ENCODE data around the gene UQCC5.
"Not testable (repeated sequence)": the region's sequence is repeated elsewhere in the genome, so short reads cannot be mapped to it uniquely, and the experiment has no call there.

The UQCC5 gene

DNA sequence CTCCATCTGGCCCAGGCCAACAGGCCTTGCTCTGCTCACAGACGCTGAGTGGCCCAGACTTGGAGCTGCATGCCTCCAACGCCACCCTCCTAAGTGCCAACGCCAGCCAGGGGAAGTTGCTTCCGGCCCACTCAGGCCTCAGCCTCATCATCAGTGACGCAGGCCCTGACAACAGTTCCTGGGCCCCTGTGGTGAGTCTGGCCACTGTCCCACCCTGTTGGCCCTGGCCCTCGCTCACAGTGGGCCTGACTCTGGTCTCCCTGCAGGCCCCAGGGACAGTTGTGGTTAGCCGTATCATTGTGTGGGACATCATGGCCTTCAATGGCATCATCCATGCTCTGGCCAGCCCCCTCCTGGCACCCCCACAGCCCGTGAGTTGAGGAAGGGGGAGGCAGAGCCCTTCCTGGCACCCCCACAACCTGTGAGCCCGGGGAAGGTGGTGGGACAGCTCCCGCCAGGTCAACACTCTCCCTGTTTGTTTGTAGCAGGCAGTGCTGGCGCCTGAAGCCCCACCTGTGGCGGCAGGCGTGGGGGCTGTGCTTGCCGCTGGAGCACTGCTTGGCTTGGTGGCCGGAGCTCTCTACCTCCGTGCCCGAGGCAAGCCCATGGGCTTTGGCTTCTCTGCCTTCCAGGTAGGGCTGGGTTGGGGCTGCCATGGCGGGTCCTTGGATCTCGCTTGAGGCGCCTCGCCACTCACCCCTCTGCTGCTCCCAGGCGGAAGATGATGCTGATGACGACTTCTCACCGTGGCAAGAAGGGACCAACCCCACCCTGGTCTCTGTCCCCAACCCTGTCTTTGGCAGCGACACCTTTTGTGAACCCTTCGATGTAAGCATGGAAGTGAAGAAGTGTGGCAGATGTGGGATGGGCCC, 12.8 kb upstream of the UQCC5 start:
- DNase-seq = no peak

DNA sequence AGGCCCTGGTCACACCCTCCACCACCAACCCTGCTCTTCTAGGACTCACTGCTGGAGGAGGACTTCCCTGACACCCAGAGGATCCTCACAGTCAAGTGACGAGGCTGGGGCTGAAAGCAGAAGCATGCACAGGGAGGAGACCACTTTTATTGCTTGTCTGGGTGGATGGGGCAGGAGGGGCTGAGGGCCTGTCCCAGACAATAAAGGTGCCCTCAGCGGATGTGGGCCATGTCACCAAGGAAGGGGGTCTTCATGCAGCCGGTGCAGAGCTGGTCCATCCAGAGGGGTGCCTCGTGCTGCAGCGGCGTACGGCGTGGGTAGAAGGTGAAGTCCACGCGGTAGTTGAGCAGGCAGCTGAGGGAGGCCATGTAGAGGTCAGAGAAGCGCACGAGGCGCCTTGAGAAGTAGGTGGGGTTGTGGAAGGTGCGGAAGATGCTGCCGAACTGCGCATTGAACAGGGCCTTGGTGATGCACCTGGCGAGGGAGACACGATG, 12.1 kb upstream of the UQCC5 start:
- DNase-seq = no peak

GRCh38 chr3:52524752-52525679, 11.4 kb upstream of the UQCC5 start:
- DNase-seq = no peak

DNA sequence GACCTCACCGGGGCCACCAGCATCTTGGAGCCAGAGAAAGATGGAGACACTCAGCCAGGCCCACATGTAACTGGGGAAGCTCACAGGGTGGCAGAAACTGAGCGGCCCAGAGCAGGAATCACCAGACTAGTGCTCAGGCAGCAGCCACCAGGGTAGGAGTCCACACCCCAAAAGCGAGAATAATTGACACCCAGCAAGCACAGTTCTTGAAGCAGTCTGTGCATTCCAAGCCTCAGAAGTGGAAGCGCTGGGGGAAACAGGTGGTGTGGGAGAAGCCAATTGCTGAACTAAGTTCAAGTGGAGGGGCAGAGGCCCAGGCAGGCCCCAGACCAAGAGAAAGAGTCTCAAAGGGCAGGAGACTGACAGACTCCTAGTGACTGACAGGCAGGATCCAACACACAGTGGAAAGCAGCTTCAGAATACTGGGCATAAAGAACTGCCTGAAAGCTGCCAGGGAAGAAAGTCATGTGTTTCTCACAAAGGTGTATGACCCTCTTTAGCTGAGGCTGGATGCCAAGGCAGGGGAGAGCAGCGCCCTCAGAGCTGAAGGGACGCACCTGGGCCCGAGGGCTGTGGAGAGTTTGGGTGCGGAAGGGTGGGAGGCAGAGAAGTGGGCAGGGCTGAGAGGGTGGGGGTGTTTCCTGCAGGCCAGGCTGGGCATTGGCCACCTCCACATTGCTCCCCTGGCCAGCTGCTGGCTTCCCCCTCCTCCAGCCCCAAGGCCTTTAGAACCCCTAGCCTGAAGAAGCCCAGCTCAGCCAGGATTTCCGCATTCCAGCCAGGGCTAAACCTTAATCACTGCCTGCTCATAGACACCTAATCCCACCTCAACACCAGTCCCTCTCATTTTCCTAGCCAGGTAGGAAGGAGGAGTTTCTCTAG, 10.5 kb upstream of the UQCC5 start:
- DNase-seq = no peak

DNA sequence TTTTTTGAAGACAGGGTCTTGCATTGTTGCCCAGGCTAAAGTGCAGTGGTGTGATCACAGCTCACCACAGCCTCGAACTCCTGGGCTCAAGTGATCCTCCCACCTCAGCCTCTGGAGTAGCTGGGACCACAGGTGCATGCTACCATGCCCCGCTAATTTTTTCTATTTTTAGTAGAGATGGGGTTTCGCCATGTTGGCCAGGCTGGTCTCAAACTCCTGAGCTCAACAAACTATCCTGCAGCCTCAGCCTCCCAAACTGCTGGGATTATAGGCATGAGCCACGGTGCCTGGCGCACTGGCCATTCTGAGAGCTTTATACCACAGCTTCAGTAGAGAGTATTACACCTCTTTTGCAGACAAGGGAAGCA, 9.8 kb upstream of the UQCC5 start:
- DNase-seq = not testable (repeated sequence)

DNA sequence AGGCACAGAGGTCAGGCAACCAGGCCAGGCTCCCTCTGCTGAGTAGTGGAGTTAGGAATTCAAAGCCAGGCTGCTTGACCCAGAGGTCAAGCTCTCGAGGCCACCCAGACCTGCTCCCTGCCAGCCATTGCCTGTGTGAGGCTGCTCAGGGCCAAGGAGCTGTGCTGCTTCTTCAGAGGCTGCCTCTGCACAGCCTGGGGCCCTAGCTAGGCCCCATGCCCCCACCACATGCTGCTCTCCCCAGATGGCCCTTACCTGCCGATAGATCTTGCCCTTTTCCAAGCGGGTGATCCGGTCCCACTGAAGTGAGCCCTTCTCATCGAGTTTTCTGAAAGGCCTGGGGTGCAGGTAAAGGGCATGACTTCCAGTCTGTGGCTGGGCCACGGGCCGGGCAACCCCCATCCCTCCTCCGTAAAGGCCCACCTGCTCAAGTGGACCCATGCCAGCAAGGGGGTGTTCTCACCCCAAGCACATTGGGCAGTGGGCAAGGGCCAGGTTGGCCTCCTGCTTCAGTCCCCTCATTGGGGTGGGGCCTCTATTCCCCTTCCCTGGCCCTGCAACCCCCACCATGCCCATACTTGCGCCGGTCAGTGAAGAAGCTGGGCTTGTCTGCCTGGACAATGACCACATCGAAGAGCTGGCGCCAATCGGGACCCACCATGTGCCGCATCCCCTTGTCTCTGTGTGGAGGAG, 9.2 kb upstream of the UQCC5 start:
- no peak for DNase-seq

DNA sequence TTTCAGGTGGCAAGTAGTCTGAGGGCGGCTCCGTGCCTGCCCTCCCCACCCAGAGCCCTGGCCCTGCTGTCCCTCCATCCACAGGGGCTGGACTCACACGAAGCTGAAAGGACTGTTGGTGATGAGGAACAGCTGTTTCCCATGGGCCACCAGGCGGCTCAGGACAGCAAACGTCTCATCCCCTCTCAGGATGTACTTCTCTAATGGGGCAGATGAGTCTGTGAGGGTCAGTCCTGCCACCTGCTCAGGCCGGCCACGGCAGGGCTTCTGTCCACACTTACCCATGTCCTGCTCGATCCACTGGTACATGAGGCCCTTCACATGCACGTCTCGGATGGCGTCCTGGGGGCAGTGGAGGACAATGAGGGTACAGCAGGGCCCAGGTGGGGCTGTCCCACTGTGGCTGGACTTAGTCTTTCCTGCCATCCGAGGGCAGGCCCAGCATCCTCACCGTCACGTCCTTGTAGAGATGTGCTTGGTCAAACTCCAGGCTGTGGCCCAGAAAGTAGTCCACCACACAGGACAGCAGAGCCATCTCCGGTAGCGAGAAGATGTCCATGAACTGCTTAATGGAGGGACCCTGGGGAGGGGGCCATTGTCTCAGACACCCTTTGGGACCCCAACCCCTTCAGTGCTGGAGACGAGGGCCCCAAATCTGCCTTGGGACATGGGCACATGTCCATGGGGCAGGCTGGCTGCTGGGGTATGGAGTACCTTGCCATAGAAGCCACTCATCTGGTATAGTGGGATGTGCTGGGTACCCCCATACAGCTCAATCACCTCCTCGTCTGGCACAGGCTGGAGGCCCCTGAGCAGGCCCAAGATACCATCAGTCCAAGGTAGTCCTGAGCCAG, 8.4 kb upstream of the UQCC5 start:
- DNase-seq = no peak

DNA sequence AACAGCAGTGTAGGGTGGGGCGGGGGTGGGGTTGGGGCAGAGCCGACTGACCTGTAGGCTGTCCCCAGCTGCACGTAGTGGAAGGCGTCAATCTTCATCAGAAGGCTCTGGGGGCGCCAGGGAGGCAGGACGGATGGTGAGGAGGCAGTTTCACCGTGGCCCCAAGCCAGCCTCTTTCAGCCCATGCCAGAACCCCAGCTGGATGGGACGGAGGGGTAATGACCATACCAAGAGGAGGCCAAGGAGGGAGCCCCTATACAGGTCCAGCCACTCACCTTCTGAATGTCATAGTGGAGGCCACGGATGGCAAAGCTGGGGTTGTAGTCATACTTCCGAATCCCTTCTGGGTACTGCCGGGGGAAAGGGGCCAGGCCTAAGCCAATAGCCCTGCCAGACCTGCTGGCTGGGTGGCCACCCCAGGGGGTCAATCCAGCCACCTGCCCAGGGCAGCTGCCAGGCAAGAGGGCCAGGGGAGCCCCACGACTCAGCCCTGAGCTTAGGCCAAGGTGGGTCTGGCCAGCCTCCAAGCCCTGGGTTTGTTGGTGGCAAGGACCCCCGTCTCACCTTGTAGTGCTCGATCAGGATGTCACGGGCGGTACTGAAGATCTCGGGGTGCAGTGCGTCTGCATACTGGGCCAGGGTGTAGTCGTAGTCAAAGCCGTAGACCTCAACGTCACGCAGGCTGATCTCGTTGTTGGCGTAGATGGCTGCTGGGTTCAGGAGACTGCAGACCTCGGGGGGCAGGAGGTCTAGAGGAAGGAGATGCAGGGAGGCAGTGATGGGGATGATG, 7.6 kb upstream of the UQCC5 start:
- DNase-seq = no peak

DNA sequence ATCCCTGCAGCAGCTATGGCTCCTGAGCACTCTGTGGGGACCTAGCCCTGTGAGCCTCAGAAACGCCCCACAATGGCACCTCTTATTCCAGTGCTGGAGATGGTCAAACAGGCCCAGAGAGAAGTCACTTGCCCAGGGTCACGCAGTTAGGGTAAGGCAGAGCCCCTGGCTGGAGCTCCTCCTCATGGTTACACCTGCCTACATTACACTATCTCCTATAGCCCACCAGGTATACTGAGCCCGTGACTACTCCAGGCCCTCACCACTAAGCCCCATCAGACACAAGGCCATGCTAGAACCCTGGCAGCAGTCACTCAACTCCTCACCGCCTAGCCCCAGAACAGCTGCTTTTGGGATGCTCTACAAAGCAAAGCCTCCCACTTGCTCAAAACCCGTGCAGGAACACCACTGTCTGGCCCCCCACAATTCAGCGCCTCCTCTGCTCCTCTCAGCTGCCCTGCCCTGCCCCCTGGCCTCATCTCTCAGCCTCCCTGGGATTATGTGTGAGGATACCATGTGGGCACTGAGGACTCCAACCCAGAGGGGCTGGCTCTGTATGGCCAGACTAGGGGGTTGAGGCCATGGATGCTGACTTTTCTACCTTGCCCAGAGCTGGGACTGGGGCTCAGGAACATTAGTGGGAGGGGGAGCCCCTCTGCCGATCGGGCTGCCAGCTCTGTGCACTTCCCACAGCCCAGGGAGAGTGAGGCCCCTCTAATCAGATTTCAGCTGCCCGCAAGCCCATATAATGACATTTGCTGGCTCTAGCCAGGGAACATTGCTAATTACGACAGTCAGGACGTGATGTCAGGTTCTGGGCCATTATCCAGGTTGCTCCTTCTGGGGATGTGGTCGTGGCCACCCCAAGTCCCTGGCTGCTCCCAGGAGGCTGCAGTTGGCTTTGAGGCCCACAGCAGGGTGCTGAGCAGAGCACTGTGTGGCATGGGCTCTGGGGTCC, 6.8 kb upstream of the UQCC5 start:
- no peak for DNase-seq

DNA sequence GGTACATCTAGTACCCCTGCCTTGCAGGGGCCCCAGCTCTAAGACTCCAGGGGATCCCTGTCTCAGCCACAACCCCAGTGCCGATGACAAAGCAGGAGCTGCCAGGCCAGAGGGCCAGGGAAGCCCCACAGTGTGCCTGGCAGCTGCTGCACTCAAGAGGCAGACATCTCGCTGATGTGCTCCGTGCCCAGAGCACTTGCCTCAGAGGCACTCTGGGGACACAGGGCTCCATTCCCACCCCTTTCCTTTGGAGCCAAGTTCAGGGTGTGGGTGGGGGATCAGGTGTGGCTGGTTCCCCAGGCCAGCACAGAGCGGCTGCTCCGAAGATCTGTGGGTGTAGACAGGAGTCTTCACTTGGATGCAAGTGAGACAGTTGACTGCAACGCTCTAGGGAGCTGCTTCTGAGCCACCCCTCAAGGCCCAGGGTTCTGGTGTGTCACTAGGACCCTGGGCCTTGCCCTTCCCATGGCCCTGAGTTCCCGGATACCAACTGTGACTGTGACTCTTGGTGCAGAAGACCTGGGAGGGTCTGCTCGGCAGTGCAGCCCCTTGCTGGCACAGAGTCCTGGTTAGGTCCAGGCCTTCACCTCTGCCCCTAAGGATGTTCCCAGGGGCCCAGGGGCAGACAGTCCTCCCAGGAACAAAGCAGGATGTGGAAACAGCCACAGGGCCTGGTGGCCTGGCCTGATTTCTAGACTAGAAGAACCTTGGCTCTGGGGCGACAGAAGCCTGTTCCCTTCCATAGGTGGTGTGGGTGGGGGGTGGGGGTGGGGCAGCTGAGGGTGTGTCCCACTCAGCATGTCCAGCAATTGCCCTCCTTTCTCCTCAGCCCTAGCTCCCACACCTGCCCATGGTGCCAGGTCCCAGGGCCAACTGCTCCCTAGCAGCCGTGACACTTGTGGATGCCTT, 5.2 kb upstream of the UQCC5 start:
- DNase-seq = no peak

DNA sequence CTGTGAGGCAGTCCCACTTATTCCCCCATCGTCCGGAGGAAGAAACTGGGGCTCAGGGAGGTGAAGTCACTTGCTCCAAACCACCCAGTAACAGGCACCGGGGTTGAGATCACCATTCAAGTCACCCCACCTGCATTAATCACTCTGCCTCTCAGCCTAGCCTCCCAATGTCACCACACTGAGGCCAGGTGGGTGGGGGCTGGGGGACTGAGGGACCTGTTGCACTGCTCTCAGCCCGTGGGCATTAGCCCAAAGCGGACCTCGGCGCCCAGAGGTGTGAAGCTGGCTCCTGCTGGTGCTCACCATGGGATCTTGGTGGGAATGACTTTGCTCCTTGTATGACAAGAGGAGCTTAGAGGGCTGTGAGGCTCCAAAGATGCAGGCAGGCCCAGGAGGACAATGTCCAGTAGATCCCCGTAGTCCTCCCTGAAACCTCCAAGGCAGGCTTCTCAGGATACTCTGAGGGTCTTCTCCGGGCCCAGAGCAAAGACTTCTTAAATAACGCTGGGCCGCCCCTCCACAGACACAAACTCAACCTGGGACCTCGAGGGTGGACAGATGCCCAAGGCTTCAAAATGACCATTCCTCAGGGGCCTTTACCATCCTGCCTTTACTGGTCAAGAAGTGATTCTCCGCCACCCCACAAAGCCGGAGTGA, 4.4 kb upstream of the UQCC5 start:
- no peak for DNase-seq

GRCh38 chr3:52532517-52532837, 3.9 kb upstream of the UQCC5 start:
- DNase-seq = no peak

DNA sequence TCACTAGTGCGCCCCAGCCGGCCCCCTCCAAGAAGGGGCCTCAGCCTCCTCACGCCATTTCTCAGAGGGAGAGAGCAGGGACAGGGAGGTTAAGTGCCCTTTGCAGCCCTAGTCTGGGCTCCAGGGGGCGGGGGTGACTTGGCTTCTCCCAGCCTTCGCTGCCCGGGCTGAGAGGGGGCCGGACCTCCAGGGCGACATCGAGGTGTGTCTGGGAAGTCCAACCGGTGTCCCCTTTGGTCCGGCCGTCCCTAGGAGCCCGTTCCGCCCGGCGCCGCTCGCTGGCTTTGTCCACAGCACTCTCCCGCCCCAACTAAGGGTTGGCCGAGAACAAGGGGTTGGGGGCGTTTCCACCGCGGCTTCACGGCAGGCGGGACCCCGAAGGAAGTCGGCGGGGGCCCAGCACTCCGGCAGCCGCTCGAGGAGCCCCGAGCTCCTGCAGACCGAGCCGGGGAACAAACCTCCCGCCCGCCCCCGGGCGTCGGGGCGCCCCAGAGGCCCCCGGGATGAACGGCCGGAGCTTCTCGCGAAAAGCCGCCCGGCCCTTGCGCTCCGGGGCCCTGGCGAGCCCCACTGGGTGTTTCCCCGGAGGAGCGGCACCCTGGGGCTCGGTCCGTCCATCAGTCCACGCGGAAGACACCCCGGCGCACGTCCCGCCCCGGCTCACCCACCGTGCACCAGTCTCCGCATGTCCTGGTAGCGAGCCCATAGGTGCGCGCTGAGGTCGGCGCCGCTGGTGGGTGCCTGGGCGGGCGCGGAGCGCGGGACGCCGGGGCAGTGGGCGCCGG, 3.4 kb upstream of the UQCC5 start:
- peak in 1 of 2 experiments; percentile 5 for DNase-seq

DNA sequence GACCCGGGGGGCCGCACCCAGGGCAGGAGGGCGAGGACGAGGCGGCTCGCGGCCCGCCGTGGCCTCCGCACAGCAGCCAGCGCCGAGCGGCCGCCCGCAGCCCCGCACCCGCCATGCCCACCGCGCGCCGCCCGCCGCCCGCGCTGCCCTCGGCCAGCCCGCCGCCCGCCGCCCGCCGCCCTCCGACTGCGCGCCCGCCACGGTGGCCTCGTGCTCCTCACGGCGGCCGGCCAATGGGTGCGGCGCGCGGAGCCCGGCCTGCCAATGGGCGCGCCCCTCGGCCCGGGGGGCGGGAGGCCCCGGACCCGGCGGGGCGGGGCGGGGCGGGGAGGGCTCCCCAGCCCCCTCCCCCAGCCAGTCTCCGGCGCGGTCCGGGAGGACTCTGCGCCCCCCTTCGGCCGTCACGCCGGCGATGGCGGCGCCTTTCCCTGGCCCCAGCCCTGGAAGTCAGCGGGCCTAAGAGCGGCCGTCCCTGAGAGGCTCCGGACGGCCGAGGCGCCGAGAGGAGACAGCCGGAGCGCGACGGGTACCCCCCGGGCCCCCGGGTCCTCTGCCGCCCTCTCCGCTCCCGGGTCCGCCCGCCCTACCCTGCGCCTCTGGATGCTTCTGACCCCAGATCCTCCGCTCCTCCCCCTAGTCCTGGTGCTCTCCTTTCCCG, 2.7 kb upstream of the UQCC5 start, which contains the start of gene NT5DC2:
NT5DC2 (minus strand) TSS at position 235 of the 658 bp plus-strand sequence; CDS start at position 115, 120 bp downstream.
- DNase-seq = peak in 1 of 2 experiments; percentile 43

GRCh38 chr3:52534281-52535183, 1.9 kb upstream of the UQCC5 start:
- DNase-seq = no peak

Measured in NCI-H187 (cell line).